Ovary (tissue), 9 donors: ENCODE data around the gene PRKACG. TPM values are rescaled to one million over a fixed set of nuclear protein-coding genes. Genes with fewer than 3 reads are reported as not detected.

ENCODE experiments used
- DNase-seq, 5 donors: peaks; one replicate each; pipeline ENCODE4 v3.0.0-alpha.2; 2019 to 2020
- H3K27ac ChIP-seq, 2 donors: fragments of 200-600 bp; one replicate each; pipeline versions ENCODE4 v1.5.1 to v1.8.0; 2019 to 2022
- H3K27me3 ChIP-seq: fragments of 200-600 bp; one replicate; pipeline ENCODE4 v1.8.0; 2022
- H3K36me3 ChIP-seq: fragments of 200-600 bp; sonication (generic); one replicate; pipeline ENCODE4 v1.5.1; 2019
- H3K4me1 ChIP-seq: one replicate; pipeline ENCODE4 v1.8.1; 2013; ENCODE audit warnings: mild to moderate bottlenecking, moderate library complexity; ENCODE audit not compliant: insufficient read depth
- H3K4me3 ChIP-seq: fragments of 200-600 bp; sonication (generic); one replicate; pipeline ENCODE4 v1.5.1; 2017
- H3K9me3 ChIP-seq, 2 donors: fragments of 200-600 bp in 1 of 2; sonication (generic) in 1 of 2; one replicate each; pipeline versions ENCODE4 v1.5.1 to v1.8.1; 2013 to 2019; ENCODE audit warnings: mild to moderate bottlenecking in 1 of 2, moderate library complexity in 1 of 2
- EP300 ChIP-seq: sonication (generic); formaldehyde crosslinking; IDR thresholded peaks from one replicate; pipeline ENCODE4 v1.6.1; 2017; ENCODE audit warnings: antibody characterized with exemption
- POLR2A ChIP-seq: fragments of 450-650 bp; IDR thresholded peaks from one replicate; pipeline ENCODE4 v1.6.1; 2017; ENCODE audit warnings: antibody characterized with exemption, mild to moderate bottlenecking, moderate library complexity
- WGBS, 3 donors: extraction: QIAGEN DNeasy Blood & Tissue Kit in 1 of 3; methylation state at CpG; one replicate each; pipeline versions ENCODE4 v1.1.5 to v1.1.7; 2013 to 2017; 5-methylcytosine and 5-hydroxymethylcytosine counted together
- intact Hi-C, 4 donors: fragments of 100-400 bp; cut with DNase I; formaldehyde crosslinking; loops; one replicate each; pipeline versions ENCODE4 v1.11.0 to v1.15.1; 2022 to 2023
- polyA plus RNA-seq, 2 donors: library from polyadenylated mRNA; stranded (reverse); fragments of 200-250 nt in 1 of 2; fragments of 350-450 nt in 1 of 2; fragmentation: Illumina TruSeq in 1 of 2; extraction: RNeasy Lipid Tissue Mini Kit (QIAGEN cat#74804) in 1 of 2; gene quantifications; one replicate each; pipeline ENCODE4 v1.2.3, GENCODE V29; 2013 to 2014
- total RNA-seq, 7 donors: library from RNA; depleted of rRNA in 2 of 7; stranded (reverse); fragments of >200 nt in 2 of 7; fragmentation: NEBNext Ultra II Directional in 3 of 7; extraction: Animal tissue kit (Norgen Biotek cat#: 25700) in 3 of 7; gene quantifications; one replicate each; pipeline versions ENCODE4 v1.1.0 to v1.2.4, GENCODE V29; 2016 to 2023
- TF ChIP-seq, protein P1 (sequence below), 3 donors: fragments of 450-650 bp in 2 of 3; fragments of 200-600 bp in 1 of 3; IDR thresholded peaks; one replicate each; pipeline versions ENCODE4 v1.5.1 to v1.8.0; 2016 to 2022; ENCODE audit warnings: antibody characterized with exemption in 3 of 3, mild to moderate bottlenecking in 1 of 3
- donor health status: DM: no; HTN: no; CAD: no; lungs with moderate emphysema.
- donor health status: DM: no; HTN: no; CAD: no.
- donor health status: Bipolar disorder and iron deficiency.
- donor health status: DM: yes; HTN: yes; CAD: no.
- donor health status: DM: no; HTN: no; CAD: no.
- donor health status: DM: yes; HTN: yes; CAD: no.

The PRKACG gene
- total and polyA plus RNA-seq, 9 donors = not detected

GRCh38 chr9:68975365-68976043, 38.4 kb downstream of the PRKACG start:
- no peak for DNase-seq
- WGBS, 3 donors = 66 to 70% (median 69%) methylated on average over 5 of the region's 5 CpGs
- no peak overlapping the region for H3K4me3 ChIP-seq
- H3K27ac ChIP-seq = no peak overlapping the region
- TF ChIP-seq EP300 (no peak), POLR2A (no peak)
- TF ChIP-seq, protein P1, sequence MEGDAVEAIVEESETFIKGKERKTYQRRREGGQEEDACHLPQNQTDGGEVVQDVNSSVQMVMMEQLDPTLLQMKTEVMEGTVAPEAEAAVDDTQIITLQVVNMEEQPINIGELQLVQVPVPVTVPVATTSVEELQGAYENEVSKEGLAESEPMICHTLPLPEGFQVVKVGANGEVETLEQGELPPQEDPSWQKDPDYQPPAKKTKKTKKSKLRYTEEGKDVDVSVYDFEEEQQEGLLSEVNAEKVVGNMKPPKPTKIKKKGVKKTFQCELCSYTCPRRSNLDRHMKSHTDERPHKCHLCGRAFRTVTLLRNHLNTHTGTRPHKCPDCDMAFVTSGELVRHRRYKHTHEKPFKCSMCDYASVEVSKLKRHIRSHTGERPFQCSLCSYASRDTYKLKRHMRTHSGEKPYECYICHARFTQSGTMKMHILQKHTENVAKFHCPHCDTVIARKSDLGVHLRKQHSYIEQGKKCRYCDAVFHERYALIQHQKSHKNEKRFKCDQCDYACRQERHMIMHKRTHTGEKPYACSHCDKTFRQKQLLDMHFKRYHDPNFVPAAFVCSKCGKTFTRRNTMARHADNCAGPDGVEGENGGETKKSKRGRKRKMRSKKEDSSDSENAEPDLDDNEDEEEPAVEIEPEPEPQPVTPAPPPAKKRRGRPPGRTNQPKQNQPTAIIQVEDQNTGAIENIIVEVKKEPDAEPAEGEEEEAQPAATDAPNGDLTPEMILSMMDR (IDR thresholded peaks at IDR 0.05) = no peak
- intact Hi-C loops = no loop called here
- no peaks in the 10 kb centered on the region for H3K9me3 ChIP-seq
- no peaks in the 10 kb centered on the region for H3K4me1 ChIP-seq
- no peaks in the 10 kb centered on the region for H3K36me3 ChIP-seq
- no peaks in the 10 kb centered on the region for H3K27me3 ChIP-seq

DNA sequence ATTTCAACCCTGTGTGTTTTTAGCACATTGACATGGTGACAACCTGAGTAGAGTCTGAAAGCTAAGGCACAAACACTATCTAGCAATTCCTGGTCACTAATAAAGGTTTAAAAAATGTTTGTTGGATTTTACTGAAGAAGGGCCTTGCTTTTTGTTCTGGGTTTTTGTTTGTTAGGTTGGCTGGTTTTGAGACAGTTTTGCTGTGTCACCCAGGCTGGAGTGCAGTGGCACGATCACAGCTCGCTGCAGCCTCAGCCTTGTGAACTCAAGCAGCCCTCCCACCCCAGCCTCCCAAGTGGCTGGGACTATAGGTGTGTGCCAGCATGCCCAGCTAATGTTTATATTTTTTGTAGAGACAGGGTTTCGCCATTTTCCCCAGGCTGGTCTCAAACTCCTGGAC, 39.0 kb downstream of the PRKACG start:
- no peak for DNase-seq
- no peaks in the 10 kb centered on the region for H3K4me1 ChIP-seq
- H3K27ac ChIP-seq = no peak overlapping the region
- H3K27me3 ChIP-seq = no peaks in the 10 kb centered on the region
- H3K36me3 ChIP-seq = no peaks in the 10 kb centered on the region
- intact Hi-C loops = no loop called here
- WGBS, 3 donors = 89 to 91% (median 89%) methylated on average over 3 of the region's 3 CpGs
- H3K9me3 ChIP-seq = no peaks in the 10 kb centered on the region
- no peak overlapping the region for H3K4me3 ChIP-seq
- TF ChIP-seq POLR2A (no peak), EP300 (no peak)
- TF ChIP-seq, protein P1 (IDR thresholded peaks at IDR 0.05) = no peak

DNA sequence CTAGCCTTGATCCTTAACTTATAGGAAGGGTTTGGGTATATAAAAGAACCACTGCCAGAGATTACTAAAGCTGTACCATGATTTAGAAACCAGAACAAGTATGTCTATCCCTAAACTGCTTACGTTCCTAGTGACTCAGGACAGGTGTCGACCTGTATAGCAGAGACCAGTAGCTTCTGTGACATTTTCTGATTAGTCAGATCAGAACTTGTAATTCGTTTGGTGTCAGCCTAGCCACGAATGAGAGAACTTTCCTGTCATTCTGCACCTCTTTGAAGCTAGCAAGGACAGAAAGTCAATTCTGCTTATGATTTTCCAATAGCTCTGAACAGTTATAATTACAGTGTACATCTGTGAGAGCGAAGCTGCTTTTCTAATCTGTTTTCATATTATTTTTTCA, 39.5 kb downstream of the PRKACG start:
- WGBS, 3 donors = 84 to 92% (median 85%) methylated on average over 5 of the region's 5 CpGs
- Histone ChIP-seq H3K4me3 (no peak overlapping the region), H3K27me3 (no peaks in the 10 kb centered on the region)

DNA sequence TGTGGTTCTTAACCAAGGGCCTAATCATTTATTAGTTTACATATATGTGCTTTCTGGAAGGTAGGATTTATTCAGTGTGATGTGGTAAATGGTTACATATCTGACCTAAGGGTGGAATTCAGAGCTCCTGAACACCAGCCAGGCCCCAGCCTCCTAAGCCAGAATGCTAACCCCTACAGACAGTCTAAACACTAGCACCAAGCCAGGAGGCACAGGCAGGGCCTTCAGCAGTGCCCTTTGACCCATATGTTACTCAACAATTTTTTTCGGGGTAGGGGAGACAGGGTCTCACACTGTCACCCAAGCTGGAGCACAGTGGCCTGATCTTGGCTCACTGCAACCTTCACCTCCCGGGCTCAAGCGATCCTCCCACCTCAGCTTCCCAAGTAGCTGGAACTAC, 40.3 kb downstream of the PRKACG start:
- intact Hi-C loops = no loop called here
- no peak overlapping the region for H3K27ac ChIP-seq
- TF ChIP-seq POLR2A (no peak), EP300 (no peak)
- TF ChIP-seq, protein P1 (IDR thresholded peaks at IDR 0.05) = no peak
- H3K4me3 ChIP-seq = no peak overlapping the region
- 82 to 94% (median 88%) methylated on average over 3 of the region's 3 CpGs for WGBS, 3 donors
- no peaks in the 10 kb centered on the region for H3K36me3 ChIP-seq
- no peaks in the 10 kb centered on the region for H3K9me3 ChIP-seq
- DNase-seq = no peak
- no peaks in the 10 kb centered on the region for H3K27me3 ChIP-seq
- H3K4me1 ChIP-seq = no peaks in the 10 kb centered on the region

More for the DNA sequence above, 39.5 kb downstream of the PRKACG start:
- no peaks in the 10 kb centered on the region for H3K4me1 ChIP-seq
- no peak for DNase-seq
- intact Hi-C loops = no loop called here
- no peaks in the 10 kb centered on the region for H3K9me3 ChIP-seq
- H3K36me3 ChIP-seq = no peaks in the 10 kb centered on the region
- no peak for TF ChIP-seq POLR2A
- TF ChIP-seq, protein P1 (IDR thresholded peaks at IDR 0.05) = no peak
- no peak for TF ChIP-seq EP300
- H3K27ac ChIP-seq = no peak overlapping the region
